Activated naive CD8-positive, alpha-beta T cell (primary cell): ENCODE data around the gene CALHM3.
A peak's percentile ranks its signal among the peaks of the same experiment; 100 is the strongest.

Experiments
- H3K27ac Mint-ChIP-seq: one replicate; pipeline ENCODE4 v1.8.0; 2021; ENCODE audit warnings: mixed read lengths
- H3K27me3 Mint-ChIP-seq: one replicate; pipeline ENCODE4 v1.8.0; 2021; ENCODE audit warnings: mixed read lengths
- H3K36me3 Mint-ChIP-seq: one replicate; pipeline ENCODE4 v1.8.0; 2021; ENCODE audit warnings: mixed read lengths
- H3K4me1 Mint-ChIP-seq: one replicate; pipeline ENCODE4 v1.8.0; 2021; ENCODE audit warnings: low read depth, mixed read lengths
- H3K4me3 Mint-ChIP-seq: one replicate; pipeline ENCODE4 v1.8.0; 2021; ENCODE audit warnings: mild to moderate bottlenecking, mixed read lengths
- H3K9me3 Mint-ChIP-seq: one replicate; pipeline ENCODE4 v1.8.0; 2021; ENCODE audit warnings: low read depth, mixed read lengths

CALHM3 gene

GRCh38 chr10:103451091-103451813 is 27.8 kb downstream of the CALHM3 start:
- Mint-ChIP-seq H3K27ac (peak overlapping the region; percentile 68), H3K36me3 (no peaks in the 10 kb centered on the region), H3K9me3 (no peaks in the 10 kb centered on the region), H3K4me1 (peaks cover 40% of the 10 kb centered on the region), H3K4me3 (peak overlapping the region; percentile 87), H3K27me3 (no peaks in the 10 kb centered on the region)

GRCh38 chr10:103450201-103450695 is 28.8 kb downstream of the CALHM3 start:
- Mint-ChIP-seq H3K27me3 (no peaks in the 10 kb centered on the region), H3K27ac (no peak overlapping the region), H3K9me3 (no peaks in the 10 kb centered on the region), H3K4me3 (peak overlapping the region; percentile 87), H3K36me3 (no peaks in the 10 kb centered on the region), H3K4me1 (peaks cover 40% of the 10 kb centered on the region)

GRCh38 chr10:103449208-103450144 is 29.6 kb downstream of the CALHM3 start:
- Mint-ChIP-seq H3K9me3 (no peaks in the 10 kb centered on the region), H3K27ac (peak overlapping the region; percentile 76), H3K4me1 (peaks cover 40% of the 10 kb centered on the region), H3K27me3 (no peaks in the 10 kb centered on the region), H3K36me3 (no peaks in the 10 kb centered on the region), H3K4me3 (peak overlapping the region; percentile 64)

DNA sequence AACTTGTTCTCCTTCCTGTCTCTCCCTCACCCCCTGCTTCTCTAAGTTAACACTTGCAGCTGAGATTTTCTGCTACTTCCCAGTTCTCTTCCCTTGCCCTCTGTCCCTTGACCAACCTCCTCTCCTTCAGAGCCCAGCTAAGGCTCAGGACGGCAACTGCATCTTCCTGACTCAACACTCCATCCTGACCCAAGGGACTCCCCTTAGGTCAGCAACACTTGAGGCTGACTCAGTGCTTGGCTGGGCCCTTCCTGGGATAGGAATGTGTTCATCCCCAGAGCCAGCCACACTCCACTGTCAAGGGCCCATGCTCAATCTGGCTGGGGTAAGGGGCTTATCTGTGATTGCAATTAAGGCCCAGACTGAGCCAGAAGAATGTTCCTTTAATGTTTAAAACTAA is 30.3 kb downstream of the CALHM3 start:
- Mint-ChIP-seq H3K36me3 (no peaks in the 10 kb centered on the region), H3K4me3 (no peak overlapping the region), H3K4me1 (peaks cover 40% of the 10 kb centered on the region), H3K27me3 (no peaks in the 10 kb centered on the region), H3K9me3 (no peaks in the 10 kb centered on the region), H3K27ac (peak overlapping the region; percentile 76)

GRCh38 chr10:103447187-103447586 is 31.9 kb downstream of the CALHM3 start:
- Mint-ChIP-seq H3K27ac (no peak overlapping the region), H3K27me3 (no peaks in the 10 kb centered on the region), H3K4me3 (no peak overlapping the region), H3K4me1 (peaks cover 32% of the 10 kb centered on the region), H3K36me3 (no peaks in the 10 kb centered on the region), H3K9me3 (no peaks in the 10 kb centered on the region)

DNA sequence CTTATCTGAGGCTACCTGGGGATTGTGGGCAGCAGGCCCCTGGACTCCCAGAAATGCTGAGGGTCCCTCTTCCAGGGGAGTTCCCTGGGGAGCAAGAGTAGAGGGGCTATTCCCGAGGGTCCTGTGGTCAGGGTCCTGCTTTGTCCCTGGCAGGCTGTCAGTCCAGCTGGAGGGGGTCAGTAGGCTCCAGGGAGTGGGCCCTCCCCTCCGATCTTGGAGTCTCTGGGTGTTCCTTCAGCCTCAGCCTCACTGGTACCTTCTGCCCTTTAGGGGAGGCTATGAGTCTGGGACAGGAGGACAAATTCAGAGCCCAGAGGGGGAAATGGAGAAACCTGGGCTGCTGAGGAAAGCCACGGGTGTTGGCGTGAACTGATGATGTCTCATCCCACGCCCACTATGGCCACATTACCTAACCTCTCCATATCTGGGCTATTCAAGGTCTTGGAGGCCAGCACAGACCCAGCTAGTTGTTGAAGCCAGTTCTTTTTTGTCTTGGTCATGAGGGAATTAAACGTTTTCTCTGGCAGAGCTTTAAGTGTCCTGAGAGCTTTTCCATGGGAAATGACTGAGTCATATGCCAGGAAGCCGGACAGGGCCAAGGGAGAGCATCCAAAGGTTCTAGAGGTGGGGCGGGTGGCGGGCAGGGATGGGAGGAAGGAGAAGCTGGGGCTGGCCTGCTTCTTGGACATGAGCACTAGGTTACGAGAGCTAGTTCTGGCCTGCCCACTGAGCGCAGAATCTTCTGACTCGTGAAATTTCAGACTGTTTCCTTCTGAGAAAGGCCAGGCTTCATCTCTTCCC is 33.1 kb downstream of the CALHM3 start:
- no peak overlapping the region for H3K4me3 Mint-ChIP-seq
- peaks cover 27% of the 10 kb centered on the region for H3K4me1 Mint-ChIP-seq
- H3K36me3 Mint-ChIP-seq: no peaks in the 10 kb centered on the region
- no peaks in the 10 kb centered on the region for H3K9me3 Mint-ChIP-seq
- peak overlapping the region; percentile 64 for H3K27ac Mint-ChIP-seq
- no peaks in the 10 kb centered on the region for H3K27me3 Mint-ChIP-seq

DNA sequence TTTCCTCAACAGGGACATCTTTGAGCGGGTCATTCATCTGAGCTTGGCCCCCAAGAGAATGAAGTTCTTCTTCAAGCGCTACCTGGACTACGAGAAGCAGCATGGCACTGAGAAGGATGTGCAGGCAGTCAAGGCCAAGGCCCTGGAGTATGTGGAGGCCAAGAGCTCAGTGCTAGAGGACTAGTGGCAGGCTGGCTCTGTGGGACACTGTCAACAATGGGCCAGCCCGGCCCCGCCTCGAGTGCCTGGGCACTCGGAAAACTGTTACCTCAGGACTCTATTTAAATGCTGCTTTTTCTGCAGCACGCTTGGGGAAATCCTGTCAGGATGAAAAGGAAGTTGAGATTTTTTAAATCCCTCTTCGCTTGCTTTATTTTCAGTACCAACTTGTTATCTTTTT is 33.7 kb downstream of the CALHM3 start:
- H3K27ac Mint-ChIP-seq: peak overlapping the region; percentile 70
- H3K4me3 Mint-ChIP-seq: no peak overlapping the region
- no peaks in the 10 kb centered on the region for H3K27me3 Mint-ChIP-seq
- no peaks in the 10 kb centered on the region for H3K9me3 Mint-ChIP-seq
- H3K36me3 Mint-ChIP-seq: no peaks in the 10 kb centered on the region
- H3K4me1 Mint-ChIP-seq: peaks cover 21% of the 10 kb centered on the region

GRCh38 chr10:103444478-103444877 is 34.6 kb downstream of the CALHM3 start:
- no peak overlapping the region for H3K4me3 Mint-ChIP-seq
- H3K9me3 Mint-ChIP-seq: no peaks in the 10 kb centered on the region
- H3K4me1 Mint-ChIP-seq: peaks cover 14% of the 10 kb centered on the region
- no peak overlapping the region for H3K27ac Mint-ChIP-seq
- H3K27me3 Mint-ChIP-seq: no peaks in the 10 kb centered on the region
- H3K36me3 Mint-ChIP-seq: no peaks in the 10 kb centered on the region

DNA sequence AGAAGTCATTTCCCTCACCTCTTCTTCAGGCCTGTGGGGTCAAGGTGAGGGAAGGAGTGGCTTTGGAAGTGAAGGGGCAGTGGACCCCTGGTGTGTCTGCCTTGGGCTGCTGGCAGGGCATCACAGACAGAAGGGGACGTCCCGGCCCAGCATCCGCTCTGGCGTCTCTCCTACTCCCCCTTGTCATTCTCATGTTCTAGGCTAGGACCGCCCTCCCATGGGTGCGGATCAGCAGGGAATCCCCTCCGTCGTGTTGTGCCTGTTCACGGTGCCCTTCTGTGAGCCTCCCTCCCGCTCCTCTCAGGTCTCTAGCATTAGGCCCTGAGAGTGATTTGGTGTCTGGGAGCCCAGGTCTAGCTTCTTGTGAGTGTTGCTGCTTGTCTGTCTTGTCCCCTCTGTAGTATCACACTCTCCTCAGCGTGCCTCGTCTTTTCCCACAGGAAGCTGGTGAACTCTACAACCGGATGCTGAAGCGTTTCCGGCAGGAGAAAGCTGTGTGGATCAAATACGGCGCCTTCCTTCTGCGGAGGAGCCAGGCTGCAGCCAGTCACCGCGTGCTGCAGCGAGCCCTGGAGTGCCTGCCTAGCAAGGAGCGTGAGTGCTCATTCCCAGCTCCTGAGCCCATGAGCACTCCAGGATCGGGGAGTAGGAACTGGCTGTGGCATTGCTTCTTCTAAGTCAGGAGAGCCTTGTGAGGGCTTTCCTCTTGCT is 35.4 kb downstream of the CALHM3 start:
- H3K27me3 Mint-ChIP-seq: no peaks in the 10 kb centered on the region
- no peaks in the 10 kb centered on the region for H3K9me3 Mint-ChIP-seq
- no peak overlapping the region for H3K4me3 Mint-ChIP-seq
- H3K36me3 Mint-ChIP-seq: no peaks in the 10 kb centered on the region
- no peak overlapping the region for H3K27ac Mint-ChIP-seq
- H3K4me1 Mint-ChIP-seq: peaks cover 7% of the 10 kb centered on the region

DNA sequence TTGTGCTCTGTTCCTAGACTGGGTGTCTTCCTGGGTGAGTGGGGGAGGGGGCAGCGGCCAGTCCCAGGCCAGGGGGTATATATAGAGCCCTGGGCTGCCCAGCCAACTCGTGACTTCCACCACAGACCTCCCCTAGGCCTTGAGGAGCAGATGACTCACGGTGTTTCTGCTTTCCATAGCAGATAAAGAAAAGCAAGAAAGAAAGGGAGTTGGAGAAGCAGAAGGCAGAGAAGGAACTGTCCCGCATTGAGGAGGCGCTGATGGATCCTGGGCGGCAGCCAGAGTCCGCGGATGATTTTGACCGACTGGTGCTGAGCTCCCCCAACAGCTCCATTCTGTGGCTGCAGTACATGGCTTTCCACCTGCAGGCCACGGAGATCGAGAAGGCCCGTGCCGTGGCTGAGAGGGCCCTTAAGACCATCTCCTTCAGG is 37.0 kb downstream of the CALHM3 start:
- Mint-ChIP-seq H3K36me3 (peaks cover 2% of the 10 kb centered on the region), H3K27me3 (no peaks in the 10 kb centered on the region), H3K4me1 (no peaks in the 10 kb centered on the region), H3K9me3 (no peaks in the 10 kb centered on the region), H3K4me3 (no peak overlapping the region), H3K27ac (no peak overlapping the region)

GRCh38 chr10:103441611-103442010 is 37.4 kb downstream of the CALHM3 start:
- Mint-ChIP-seq H3K4me3 (no peak overlapping the region), H3K36me3 (peaks cover 2% of the 10 kb centered on the region), H3K4me1 (no peaks in the 10 kb centered on the region), H3K27ac (no peak overlapping the region), H3K9me3 (no peaks in the 10 kb centered on the region), H3K27me3 (no peaks in the 10 kb centered on the region)

DNA sequence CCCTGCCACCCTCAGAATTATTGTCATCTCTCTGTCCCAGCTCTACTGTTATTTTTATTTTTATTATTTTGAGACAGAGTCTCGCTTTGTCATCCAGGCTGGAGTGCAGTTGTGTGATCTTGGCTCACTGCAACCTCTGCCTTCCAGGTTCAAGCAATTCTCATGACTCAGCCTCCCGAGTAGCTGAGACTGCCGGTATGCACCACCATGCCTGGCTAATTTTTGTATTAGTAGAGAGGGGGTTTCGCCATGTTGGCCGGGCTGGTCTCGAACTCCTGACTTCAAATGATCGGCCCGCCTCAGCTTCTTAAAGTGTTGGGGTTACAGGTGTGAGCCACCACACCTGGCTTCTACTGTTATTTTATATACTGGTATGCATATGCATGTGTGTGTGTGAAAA is 37.8 kb downstream of the CALHM3 start:
- no peaks in the 10 kb centered on the region for H3K9me3 Mint-ChIP-seq
- no peak overlapping the region for H3K4me3 Mint-ChIP-seq
- peaks cover 2% of the 10 kb centered on the region for H3K36me3 Mint-ChIP-seq
- no peak overlapping the region for H3K27ac Mint-ChIP-seq
- H3K27me3 Mint-ChIP-seq: no peaks in the 10 kb centered on the region
- no peaks in the 10 kb centered on the region for H3K4me1 Mint-ChIP-seq

DNA sequence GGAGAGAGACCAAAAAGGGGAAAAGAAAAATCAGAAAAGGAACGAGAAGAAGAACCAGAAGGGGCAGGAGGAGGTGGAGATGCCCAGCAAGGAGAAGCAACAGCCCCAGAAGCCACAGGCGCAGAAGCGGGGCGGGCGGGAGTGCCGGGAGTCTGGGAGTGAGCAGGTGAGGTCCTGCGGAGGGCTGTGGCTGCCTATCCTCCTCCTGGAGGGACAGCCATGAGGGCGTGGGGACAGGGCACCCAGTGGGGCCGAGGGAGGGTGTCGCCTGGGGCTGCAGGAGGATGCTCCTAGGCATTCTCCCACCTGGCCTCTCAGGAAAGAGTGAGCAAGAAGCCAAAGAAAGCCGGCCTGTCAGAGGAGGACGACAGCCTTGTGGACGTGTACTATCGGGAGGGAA is 38.6 kb downstream of the CALHM3 start:
- no peak overlapping the region for H3K4me3 Mint-ChIP-seq
- H3K36me3 Mint-ChIP-seq: peaks cover 2% of the 10 kb centered on the region
- no peaks in the 10 kb centered on the region for H3K4me1 Mint-ChIP-seq
- no peaks in the 10 kb centered on the region for H3K27me3 Mint-ChIP-seq
- H3K27ac Mint-ChIP-seq: peak overlapping the region; percentile 64
- H3K9me3 Mint-ChIP-seq: no peaks in the 10 kb centered on the region

- Mint-ChIP-seq H3K4me1 (no peaks in the 10 kb centered on the region), H3K4me3 (no peak overlapping the region), H3K27me3 (no peaks in the 10 kb centered on the region), H3K36me3 (peaks cover 2% of the 10 kb centered on the region), H3K27ac (no peak overlapping the region), H3K9me3 (no peaks in the 10 kb centered on the region)
Measured at GRCh38 chr10:103439776-103440175, 39.3 kb downstream of the CALHM3 start.
